Suprapubic skin (tissue), 4 donors: ENCODE measurements around the gene AVPR1B.

Experiments used
- CTCF ChIP-seq, 2 donors: fragments of 200-600 bp in 1 of 2; fragments of 450-650 bp in 1 of 2; sonication (generic) in 1 of 2; IDR thresholded peaks; one replicate each; pipeline ENCODE4 v1.5.1; 2016 to 2019; ENCODE audit warnings: antibody characterized with exemption in 2 of 2, mild to moderate bottlenecking in 1 of 2, moderate library complexity in 1 of 2
- POLR2A ChIP-seq, 2 donors: fragments of 450-650 bp; IDR thresholded peaks; one replicate each; pipeline ENCODE4 v1.6.1; 2017; ENCODE audit warnings: antibody characterized with exemption in 2 of 2, mild to moderate bottlenecking in 2 of 2, moderate library complexity in 2 of 2
- POLR2AphosphoS5 ChIP-seq, 3 donors: sonication (generic); formaldehyde crosslinking; IDR thresholded peaks; one replicate each; pipeline ENCODE4 v1.6.1; 2017; ENCODE audit warnings: antibody characterized with exemption in 3 of 3

GRCh38 chr1:206081856-206082255 is 35.3 kb downstream of the AVPR1B start:
- TF ChIP-seq POLR2A (IDR thresholded peaks at IDR 0.05) (no peak), CTCF (IDR thresholded peaks at IDR 0.05) (no peak), POLR2AphosphoS5 (IDR thresholded peaks at IDR 0.05) (no peak)
